VCaP (cell line): ENCODE data around the gene ARMC2.

Experiments
- H3K27ac ChIP-seq: fragments of 450-650 bp; 2 replicates; pipeline ENCODE4 v1.5.1; 2017
- CTCF ChIP-seq: fragments of 450-650 bp; conservative IDR thresholded peaks from 2 replicates; pipeline ENCODE4 v1.5.1; 2017; ENCODE audit warnings: mild to moderate bottlenecking, moderate library complexity

The ARMC2 gene

GRCh38 chr6:109008054-109008453 is 159.8 kb downstream of the ARMC2 start:
- peak overlapping the region; percentile 96 for H3K27ac ChIP-seq
- TF ChIP-seq CTCF = no peak

GRCh38 chr6:109008537-109009235 is 160.5 kb downstream of the ARMC2 start:
- peak overlapping the region; percentile 96 for H3K27ac ChIP-seq
- TF ChIP-seq CTCF = no peak

- peak overlapping the region; percentile 96 for H3K27ac ChIP-seq
- TF ChIP-seq CTCF = no peak
Measured at GRCh38 chr6:109009236-109009961, 161.2 kb downstream of the ARMC2 start.

GRCh38 chr6:109009962-109010704 is 161.9 kb downstream of the ARMC2 start:
- no peak for TF ChIP-seq CTCF
- peak overlapping the region; percentile 96 for H3K27ac ChIP-seq

- H3K27ac ChIP-seq = peak overlapping the region; percentile 96
- no peak for TF ChIP-seq CTCF
Measured at GRCh38 chr6:109010705-109011102, 162.5 kb downstream of the ARMC2 start.

GRCh38 chr6:109013656-109014305 is 165.6 kb downstream of the ARMC2 start:
- H3K27ac ChIP-seq = no peak overlapping the region
- no peak for TF ChIP-seq CTCF

- TF ChIP-seq CTCF = no peak
- no peak overlapping the region for H3K27ac ChIP-seq
Measured at GRCh38 chr6:109014606-109015005, 166.4 kb downstream of the ARMC2 start.
